Measurements from ENCODE around the gene CX3CR1.

CX3CR1 gene, protein sequence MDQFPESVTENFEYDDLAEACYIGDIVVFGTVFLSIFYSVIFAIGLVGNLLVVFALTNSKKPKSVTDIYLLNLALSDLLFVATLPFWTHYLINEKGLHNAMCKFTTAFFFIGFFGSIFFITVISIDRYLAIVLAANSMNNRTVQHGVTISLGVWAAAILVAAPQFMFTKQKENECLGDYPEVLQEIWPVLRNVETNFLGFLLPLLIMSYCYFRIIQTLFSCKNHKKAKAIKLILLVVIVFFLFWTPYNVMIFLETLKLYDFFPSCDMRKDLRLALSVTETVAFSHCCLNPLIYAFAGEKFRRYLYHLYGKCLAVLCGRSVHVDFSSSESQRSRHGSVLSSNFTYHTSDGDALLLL

DNA sequence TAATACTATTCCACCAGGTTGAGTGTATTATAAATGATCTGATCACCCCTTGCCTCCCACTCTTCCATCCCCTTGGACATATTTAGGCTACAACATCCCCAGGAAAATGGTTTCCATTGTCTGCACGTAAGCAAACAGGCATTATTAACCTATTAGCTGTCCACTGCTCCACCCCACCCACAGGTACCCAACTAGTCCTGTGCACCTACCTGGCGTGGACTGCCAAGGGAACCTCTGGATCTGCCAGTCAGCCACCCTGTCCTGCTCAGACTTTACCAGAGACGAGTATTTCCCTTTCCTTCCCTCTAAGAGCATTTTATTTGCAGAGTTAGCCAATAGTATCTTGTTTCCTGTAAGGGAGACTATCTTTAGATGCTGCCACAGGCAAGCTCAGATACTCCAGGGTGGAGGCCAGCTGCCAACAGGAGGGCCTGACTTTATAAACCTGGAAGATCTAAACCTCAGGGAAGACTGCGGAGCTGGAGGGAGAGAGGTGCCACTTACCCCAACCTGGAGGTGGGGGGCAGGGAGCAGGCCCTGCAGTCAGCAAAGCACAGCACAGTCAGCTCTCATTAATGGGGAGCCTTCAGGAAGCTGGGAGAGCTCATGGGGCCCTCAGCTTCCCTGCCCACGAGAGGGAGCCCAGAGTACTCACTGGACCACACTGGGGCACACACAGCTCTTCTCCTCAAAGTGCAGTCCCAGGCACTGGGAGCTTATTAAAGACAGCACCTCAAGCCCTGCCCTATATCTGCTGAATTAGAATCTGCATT, at the start of gene CX3CR1:
CX3CR1 (minus strand) TSS at position 292 of the 773 bp plus-strand sequence. CDS start 13,527 bp downstream, outside the sequence.
- Histone ChIP-seq H3K36me3 (replicated peaks; ENCODE audit: low read depth, low read length) (no peaks in the 10 kb centered on the region), H3K9me3 (ENCODE audit: insufficient read depth, low read length) (no peaks in the 10 kb centered on the region), H3K4me3 (ENCODE audit: low read length) (peak within 1 kb of the TSS; percentile 59), H3K4me1 (ENCODE audit: low read length) (peaks cover 35% of the 10 kb centered on the region), H3K4me2 (ENCODE audit: low read length) (peak within 1 kb of the TSS; percentile 84), H3K9ac (ENCODE audit: low read length) (no peak within 1 kb of the TSS), H3K79me2 (ENCODE audit: low read length) (no peaks in the 10 kb centered on the region), H3K27ac (ENCODE audit: low read length) (no peak within 1 kb of the TSS), H4K20me1 (ENCODE audit: insufficient read depth, low read length) (no peaks in the 10 kb centered on the region), H2AFZ (ENCODE audit: low read depth, low read length) (no peak within 1 kb of the TSS), H3K27me3 (ENCODE audit: low read depth, low read length) (peaks cover 18% of the 10 kb centered on the region)
- TF ChIP-seq CTCF (IDR thresholded peaks at IDR 0.05; ENCODE audit: low read depth, low read length) (peak; percentile 15; the same call in 1 of the 2 replicates), EZH2phosphoT487 (IDR thresholded peaks at IDR 0.05; ENCODE audit: low read depth) (no peak)

DNA sequence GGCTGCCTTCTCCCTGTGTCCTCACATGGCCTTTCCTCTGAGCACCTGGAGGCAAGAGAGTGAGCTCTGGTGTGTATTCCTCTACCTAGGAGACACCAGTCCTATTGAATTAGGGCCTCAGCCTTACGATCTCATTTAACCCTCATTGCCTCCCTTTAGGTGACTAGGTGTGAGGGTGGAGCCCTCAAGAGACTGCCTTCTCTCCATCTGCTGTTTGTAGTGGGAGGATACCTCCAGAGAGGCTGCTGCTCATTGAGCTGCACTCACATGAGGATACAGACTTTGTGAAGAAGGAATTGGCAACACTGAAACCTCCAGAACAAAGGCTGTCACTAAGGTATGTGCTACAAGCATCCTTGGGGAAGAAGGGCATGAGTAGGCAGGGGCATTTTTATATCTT, 49.7 kb upstream of the CX3CR1 start, which contains the start of gene CCR8:
CCR8 (plus strand) TSS at position 217 of the 400 bp plus-strand sequence. CDS start 2,623 bp downstream, outside the sequence.
- Histone ChIP-seq H3K9me3 (ENCODE audit: insufficient read depth, low read length) (no peaks in the 10 kb centered on the region), H3K4me1 (ENCODE audit: low read length) (peaks cover 27% of the 10 kb centered on the region), H3K9ac (ENCODE audit: low read length) (no peak within 1 kb of the TSS), H3K79me2 (ENCODE audit: low read length) (no peaks in the 10 kb centered on the region), H3K27ac (ENCODE audit: low read length) (no peak within 1 kb of the TSS), H3K4me2 (ENCODE audit: low read length) (no peak within 1 kb of the TSS), H3K27me3 (ENCODE audit: low read depth, low read length) (no peaks in the 10 kb centered on the region), H3K4me3 (ENCODE audit: low read length) (no peak within 1 kb of the TSS), H4K20me1 (ENCODE audit: insufficient read depth, low read length) (no peaks in the 10 kb centered on the region), H2AFZ (ENCODE audit: low read depth, low read length) (peak within 1 kb of the TSS; percentile 24; the same call in 1 of the 2 replicates), H3K36me3 (replicated peaks; ENCODE audit: low read depth, low read length) (no peaks in the 10 kb centered on the region)
- TF ChIP-seq EZH2phosphoT487 (IDR thresholded peaks at IDR 0.05; ENCODE audit: low read depth) (no peak), CTCF (IDR thresholded peaks at IDR 0.05; ENCODE audit: low read depth, low read length) (no peak)

- peak overlapping the region; percentile 80 for H3K4me2 ChIP-seq (ENCODE audit: low read length)
- no peaks in the 10 kb centered on the region for H4K20me1 ChIP-seq (ENCODE audit: insufficient read depth, low read length)
- peak overlapping the region; percentile 66 for H2AFZ ChIP-seq (ENCODE audit: low read depth, low read length)
- H3K4me3 ChIP-seq (ENCODE audit: low read length) = peak overlapping the region; percentile 55
- H3K27ac ChIP-seq (ENCODE audit: low read length) = peak overlapping the region; percentile 29
- no peaks in the 10 kb centered on the region for H3K36me3 ChIP-seq (replicated peaks; ENCODE audit: low read depth, low read length)
- H3K27me3 ChIP-seq (ENCODE audit: low read depth, low read length) = no peaks in the 10 kb centered on the region
- no peaks in the 10 kb centered on the region for H3K9me3 ChIP-seq (ENCODE audit: insufficient read depth, low read length)
- no peaks in the 10 kb centered on the region for H3K79me2 ChIP-seq (ENCODE audit: low read length)
- TF ChIP-seq CTCF (IDR thresholded peaks at IDR 0.05; ENCODE audit: low read depth, low read length) = no peak
- no peak for TF ChIP-seq EZH2phosphoT487 (IDR thresholded peaks at IDR 0.05; ENCODE audit: low read depth)
- no peak overlapping the region; the same call in 1 of the 2 replicates for H3K9ac ChIP-seq (ENCODE audit: low read length)
- peaks cover 27% of the 10 kb centered on the region for H3K4me1 ChIP-seq (ENCODE audit: low read length)
These were observed 48.0 kb upstream of the CX3CR1 start for GRCh38 chr3:39327746-39328349.
